EL (cell line): ENCODE data around the gene PSMC3.

Experiments
- DNase-seq: peaks from one replicate; pipeline ENCODE4 v3.0.0-alpha.2; 2016

Gene PSMC3

DNA sequence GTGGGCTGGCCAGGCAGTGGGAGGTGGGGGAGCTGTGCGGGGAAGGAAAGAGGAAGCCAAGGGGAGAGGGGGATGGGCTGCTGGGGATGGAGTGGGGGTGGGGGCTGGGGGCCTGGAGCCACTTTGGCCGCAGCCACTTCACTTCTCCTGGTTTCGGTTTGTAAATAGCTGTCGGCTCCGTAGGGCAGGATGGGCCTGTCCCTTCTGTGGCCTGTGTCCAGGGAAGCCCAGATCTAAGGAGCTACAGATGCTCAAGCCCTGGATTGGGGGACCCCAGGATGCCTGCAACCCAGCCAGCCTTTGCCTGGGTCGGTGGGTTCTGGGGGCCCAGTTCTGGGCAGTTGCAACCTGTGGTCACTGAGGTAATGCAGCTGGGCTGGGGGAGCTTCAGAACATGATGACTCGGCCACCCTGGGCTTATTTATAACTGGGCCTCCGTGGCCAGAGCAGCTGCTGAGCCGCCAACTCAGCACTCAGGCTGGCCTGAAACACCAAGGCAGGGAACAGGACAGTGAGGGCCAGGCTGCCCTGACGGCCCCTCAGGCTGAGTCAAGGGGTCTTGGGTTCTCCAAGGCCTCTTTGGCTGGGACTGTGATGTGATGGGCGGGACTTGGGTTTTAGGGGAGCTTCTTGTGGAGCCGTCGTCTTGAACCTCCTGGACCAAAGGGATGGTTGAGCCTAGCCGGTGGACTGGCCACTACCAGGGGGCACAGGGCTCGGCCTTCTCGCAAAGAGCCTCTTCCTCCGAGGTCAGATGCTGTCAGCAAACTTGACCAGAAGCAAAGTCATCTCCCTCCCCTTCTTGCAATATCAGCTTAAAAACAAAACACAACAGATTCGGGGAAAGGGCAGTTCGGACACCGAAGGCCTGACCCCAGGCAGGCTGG, 32.8 kb downstream of the PSMC3 start:
- DNase-seq, result peak; percentile 50

DNA sequence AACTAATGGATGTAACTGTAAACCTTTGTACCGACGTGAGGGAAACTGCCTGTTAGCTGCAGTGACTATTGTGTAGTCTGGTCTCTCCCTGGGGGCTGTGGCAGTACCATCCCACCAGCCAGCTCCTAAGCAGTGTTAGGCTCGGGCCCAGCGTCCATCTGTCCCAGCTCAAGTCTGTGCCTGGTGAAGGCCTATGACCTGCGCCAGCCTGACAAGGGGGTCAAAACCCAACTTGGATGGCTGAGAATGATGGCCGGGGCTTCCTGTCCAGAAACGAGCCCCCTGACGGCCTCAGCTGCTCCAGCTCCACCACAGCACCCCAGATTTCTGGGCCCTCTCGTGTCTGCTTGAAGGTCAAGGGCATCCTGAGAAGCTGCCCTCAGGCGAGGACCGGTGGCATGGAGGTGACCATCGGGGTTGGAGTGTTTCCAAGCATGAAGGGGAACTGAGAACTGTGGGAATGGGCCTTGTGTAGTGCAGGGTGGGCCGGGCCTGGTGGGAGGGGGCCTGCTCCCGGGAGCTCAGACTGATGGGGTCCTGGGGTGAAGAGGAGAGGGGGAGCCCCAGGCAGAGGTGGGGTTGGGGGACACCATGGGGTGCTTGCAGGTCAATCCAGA, 33.6 kb downstream of the PSMC3 start:
- DNase-seq, result no peak

GRCh38 chr11:47391711-47392432, 34.4 kb downstream of the PSMC3 start:
- DNase-seq, result no peak

DNA sequence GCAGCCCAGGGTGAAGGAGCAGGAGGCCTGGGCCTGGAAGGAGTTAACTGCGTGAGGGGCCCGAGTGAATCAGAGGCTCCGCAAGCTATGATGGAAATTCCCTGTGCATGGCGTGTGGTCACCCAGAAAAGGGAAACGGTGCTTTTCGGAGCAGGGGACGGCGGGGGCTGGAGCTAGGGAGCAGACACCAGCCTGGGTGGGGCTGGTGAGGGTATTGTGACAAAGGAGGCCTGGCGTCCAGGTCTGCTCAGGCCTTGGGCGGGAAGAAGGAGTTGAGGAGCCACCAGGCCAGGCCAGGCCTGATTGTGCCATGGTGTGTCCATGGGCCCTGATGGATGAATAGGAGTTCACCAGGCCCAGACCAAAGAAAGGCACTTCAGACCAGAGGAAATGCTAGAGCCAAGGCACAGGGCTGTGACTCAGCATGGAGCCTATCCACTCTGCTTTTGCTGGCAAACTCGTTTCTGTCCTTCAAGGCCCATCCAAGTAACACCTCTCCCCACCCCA, 35.1 kb downstream of the PSMC3 start:
- no peak for DNase-seq

DNA sequence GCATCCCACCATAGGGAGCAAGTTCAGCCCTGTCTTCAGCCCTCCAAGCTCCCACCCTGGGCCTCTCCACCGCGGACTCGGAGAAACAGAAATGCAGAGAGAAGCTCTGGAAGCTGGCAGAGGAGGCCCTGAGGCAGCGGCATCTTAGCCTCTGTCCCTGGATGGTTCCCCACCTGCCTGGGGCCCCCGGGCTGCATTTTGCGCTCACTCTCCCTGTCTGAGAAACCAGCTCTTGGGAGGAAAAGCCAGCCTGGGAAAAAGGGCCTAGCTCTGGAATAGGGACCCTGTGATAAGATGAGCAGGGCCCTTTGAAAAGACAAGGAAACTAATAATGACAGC, 35.8 kb downstream of the PSMC3 start:
- no peak for DNase-seq

- DNase-seq, result no peak
Observed at GRCh38 chr11:47389577-47390421, 36.4 kb downstream of the PSMC3 start.

DNA sequence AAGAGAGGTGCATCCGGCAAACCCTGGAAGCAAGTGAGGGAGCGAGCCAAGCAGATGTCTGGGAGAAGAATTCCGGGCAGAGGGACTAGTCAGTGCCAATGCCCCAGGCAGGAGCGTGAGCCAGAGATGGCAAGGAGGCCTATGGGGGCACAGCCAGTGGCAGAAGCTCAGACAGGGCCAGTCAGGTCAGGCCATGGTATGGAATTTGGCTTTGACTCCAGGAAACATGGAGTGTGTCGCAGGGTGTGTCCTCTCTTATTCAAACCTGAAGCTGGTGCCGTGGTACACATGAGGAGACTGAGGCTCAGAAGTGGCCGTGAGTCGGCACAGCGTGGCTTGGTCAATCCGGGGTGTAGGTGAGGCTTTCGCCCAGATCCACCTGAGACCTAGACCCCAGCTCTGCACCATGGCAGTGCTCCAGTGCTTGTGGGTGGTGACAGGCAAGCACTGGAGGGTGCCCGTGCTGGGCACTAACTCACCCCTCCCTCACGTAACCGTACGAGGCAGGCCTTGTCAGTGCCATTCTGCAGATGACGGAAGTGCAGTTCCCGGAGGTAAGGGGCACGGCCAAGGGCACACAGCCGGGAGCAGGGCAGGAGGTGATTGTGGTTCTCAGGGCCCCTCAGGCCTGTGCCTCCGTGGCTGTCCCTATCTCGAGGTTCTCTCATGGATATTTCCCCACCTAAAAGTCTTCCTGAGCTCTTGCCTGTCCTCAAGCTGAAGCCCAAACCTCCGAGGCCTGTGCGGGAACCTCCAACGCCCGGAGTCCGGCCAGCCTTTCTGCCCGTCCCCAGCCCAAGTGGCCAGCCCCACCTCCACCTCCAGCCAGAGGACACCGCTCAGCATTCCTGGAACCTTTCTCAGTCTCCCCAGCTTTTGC, 37.3 kb downstream of the PSMC3 start:
- no peak for DNase-seq

DNA sequence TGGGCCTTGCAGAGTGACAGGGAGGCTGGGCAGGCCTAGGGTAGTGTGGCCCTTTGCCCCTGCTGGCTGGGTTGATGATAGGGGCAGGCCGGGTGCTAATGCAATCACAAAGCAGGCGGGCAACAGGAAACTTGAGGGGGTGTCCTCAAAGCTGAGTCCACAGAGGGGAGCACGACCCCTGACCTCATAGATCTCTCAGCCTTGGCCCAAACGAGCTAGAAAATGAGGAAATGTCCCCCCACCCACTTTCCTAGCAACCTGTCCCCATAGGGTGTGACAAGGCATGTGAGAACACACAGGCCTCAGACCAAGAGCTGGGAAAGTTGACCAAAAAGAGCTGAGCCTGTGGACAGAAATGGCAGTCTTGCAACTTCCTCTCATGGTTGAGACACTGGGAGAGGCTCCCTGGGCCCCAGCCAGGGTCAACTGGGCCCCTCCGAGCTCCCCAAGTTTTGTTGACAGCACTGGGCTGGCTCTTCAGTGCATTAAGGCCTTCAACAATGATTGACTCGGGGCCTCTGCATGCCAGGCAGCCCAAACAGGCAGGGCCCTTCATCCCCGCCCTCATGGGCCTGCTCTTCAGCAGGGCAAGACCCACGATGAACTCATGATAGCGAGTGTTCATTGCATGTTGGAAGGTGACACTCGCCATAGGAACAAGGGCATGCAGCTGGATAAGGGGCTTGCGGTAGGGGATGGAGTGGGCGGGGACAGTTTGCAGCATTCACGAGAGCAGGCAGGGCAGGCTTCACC, 38.1 kb downstream of the PSMC3 start:
- DNase-seq, result no peak

- DNase-seq, result no peak
Observed at GRCh38 chr11:47384498-47384897, 41.7 kb downstream of the PSMC3 start.

GRCh38 chr11:47383071-47383470, 43.2 kb downstream of the PSMC3 start:
- DNase-seq, result no peak

DNA sequence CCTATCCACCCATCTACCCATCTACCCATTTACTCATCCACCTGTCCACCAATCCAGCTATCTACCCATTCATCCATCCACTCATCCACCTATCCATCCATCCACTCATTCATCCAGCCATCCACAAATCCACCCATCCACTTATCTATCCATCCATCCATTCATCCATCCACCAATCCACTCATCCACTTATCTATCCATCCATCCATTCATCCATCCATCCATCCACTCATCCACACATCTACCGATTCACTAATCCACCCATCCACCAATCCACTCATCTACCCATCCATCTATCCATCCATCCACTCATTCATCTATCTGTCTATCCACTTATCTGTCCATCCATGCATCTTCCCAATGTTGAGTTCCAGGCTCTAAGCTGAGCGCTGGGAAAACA, 46.2 kb downstream of the PSMC3 start:
- DNase-seq, result no peak

DNA sequence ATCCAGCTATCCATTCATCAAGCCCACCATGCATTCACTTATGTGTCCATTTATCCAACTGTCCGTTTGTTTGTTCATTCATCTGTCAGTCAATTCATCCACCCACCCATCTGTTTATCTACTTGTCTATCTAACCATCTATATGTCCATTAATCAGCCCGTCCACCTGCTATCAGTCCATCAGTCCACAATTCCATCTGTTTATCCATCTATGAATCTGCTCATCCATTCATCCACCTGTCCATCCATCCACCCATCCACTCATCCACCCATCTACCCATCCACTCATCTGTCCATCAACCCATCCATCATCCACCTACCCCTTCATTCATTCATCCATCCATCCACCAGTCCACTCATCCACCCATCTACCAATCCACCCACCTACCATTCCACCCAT, 46.9 kb downstream of the PSMC3 start:
- no peak for DNase-seq

- DNase-seq, result no peak
Observed at GRCh38 chr11:47378836-47379170, 47.4 kb downstream of the PSMC3 start.

DNA sequence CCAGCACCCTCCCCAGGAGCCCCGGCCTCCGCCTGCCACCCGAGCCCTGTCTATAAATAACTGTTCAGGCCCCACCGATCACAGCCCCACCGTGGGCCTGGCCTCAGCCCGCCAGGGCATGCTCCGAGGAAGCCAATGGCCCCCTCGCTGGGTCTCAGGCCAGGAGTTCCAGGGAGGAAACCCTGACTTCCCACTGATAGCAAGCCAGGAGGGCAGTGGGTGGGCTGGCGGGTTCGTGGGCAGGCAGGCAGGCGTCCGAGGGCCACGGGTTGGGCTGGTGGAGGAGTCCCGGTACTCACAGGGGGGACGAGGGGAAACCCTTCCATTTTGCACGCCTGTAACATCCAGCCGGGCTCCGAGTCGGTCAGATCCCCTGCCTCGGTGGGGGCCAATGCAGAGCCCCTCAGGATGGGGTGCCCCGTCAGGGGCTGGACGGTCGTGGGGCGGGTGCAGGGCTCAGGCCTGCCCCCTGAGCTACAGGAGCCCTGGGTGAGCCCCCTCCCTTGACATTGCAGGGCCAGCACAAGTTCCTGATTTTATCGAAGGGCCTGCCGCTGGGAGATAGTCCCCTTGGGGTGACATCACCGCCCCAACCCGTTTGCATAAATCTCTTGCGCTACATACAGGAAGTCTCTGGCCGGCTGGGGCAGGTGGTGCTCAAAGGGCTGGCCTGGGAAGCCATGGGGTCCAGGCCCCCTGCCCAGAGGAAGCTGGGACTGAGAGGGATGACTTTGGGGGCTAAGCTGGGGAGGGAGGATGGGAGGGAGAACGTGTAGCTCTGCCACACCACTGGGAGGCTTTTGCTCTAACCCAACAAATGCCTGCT, 48.0 kb downstream of the PSMC3 start, which contains the start of gene SPI1:
Gene SPI1 (minus strand): TSS at position 538 of the 826 bp plus-strand sequence. CDS start 194 bp downstream, at position 344.
- no peak for DNase-seq

DNA sequence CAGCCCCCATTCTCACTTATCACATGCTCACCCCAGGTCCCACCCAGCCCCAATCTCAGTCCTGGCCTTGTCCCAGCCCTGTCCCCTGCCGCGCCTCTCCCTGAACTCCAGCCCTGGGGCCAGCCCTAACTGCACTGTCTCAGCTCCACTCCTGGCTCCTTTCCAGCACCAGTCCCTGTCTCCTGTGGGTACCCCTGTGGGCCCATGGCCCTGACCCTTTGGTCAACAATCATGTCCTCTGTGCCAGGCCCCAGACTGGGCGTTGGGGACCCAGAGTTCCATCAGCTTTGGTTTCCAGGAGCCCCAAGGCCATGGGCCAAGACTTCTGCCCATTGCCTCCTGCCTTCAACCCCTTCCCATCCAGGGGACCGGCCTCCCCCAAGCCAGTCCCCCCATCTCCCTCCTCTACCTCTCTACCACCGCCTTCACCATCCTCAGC, 48.6 kb downstream of the PSMC3 start:
- no peak for DNase-seq

GRCh38 chr11:47376525-47377371, 49.5 kb downstream of the PSMC3 start:
- DNase-seq, result no peak

DNA sequence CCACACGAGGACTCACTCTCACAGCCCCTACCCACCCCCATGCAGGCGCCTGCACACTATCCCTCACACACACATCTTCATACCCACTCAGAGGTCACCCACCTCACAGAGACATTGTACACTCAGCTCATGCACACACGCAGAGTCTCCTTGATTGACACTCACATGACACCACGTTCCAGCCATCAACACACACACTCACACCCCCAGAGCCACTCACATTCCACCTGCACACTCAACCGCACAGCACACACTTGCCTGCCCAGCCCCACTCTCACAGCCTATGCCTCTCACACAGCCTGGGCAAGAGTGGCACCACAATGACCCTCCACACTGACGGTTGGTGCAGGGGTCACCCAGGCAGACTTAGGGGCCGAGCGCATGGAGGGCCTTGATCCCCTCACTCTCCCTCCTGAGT, 50.1 kb downstream of the PSMC3 start:
- DNase-seq, result no peak

DNA sequence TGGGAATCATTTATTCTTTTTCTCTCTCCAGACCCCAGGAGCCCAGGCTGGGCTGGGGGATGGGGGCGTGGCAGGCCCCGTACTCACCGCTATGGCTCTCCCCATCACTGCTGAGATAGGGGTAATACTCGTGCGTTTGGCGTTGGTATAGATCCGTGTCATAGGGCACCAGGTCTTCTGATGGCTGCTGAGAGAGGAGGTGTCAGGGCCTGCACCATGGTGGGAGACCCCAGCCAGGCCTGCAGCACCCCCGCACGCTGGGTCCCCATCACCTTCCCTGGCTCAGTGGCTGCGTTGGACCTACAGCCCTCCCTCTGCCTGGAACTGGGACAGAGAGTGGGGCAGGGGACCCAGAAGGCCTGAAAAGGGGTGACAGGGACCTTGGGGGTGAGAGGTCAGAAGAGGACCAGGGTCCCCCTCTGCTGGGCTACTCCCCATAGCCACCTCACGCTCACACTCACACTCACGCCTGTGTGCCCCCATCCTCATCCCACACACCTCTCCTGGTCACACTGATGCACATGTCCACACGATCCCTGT, 50.6 kb downstream of the PSMC3 start:
- DNase-seq, result no peak

GRCh38 chr11:47375020-47375419, 51.2 kb downstream of the PSMC3 start:
- DNase-seq, result no peak
